CD14-positive monocyte (primary cell): ENCODE results near the gene NPSR1. TPM values are rescaled to one million over a fixed set of nuclear protein-coding genes. Genes with fewer than 3 reads are reported as not detected.

ENCODE experiments used
- DNase-seq, 3 donors: peaks; one replicate each; pipeline ENCODE4 v3.0.0-alpha.2; 2011 to 2022
- H2AFZ ChIP-seq: 2 replicates; pipeline ENCODE4 v1.6.0; 2012; ENCODE audit warnings: mild to moderate bottlenecking, low read depth, low read length, inconsistent platforms; ENCODE audit not compliant: insufficient read depth, poor library complexity, severe bottlenecking
- H3K27ac ChIP-seq, 2 donors: 1 replicate in 1 of 2; 2 replicates in 1 of 2; pipeline ENCODE4 v1.5.1; 2012 to 2013; ENCODE audit warnings: low read length in 2 of 2, control low read depth in 1 of 2, inconsistent platforms in 1 of 2, low read depth in 1 of 2, mild to moderate bottlenecking in 1 of 2
- H3K27me3 ChIP-seq, 2 donors: one replicate each; pipeline versions ENCODE4 v1.6.0 to v1.6.1; 2011 to 2013; ENCODE audit warnings: low read length in 2 of 2; ENCODE audit not compliant: control insufficient read depth in 2 of 2, insufficient read depth in 2 of 2
- H3K36me3 ChIP-seq, 2 donors: replicated peaks in 1 of 2; 1 replicate in 1 of 2; 2 replicates in 1 of 2; pipeline versions ENCODE4 v1.5.1 to v1.6.1; 2012 to 2013; ENCODE audit warnings: low read length in 2 of 2, control low read depth in 1 of 2, inconsistent platforms in 1 of 2, mild to moderate bottlenecking in 1 of 2; ENCODE audit not compliant: insufficient read depth in 2 of 2, control insufficient read depth in 1 of 2
- H3K4me1 ChIP-seq, 2 donors: 1 replicate in 1 of 2; 2 replicates in 1 of 2; pipeline versions ENCODE4 v1.5.1 to v1.6.1; 2012 to 2013; ENCODE audit warnings: low read length in 2 of 2, control low read depth in 1 of 2, inconsistent platforms in 1 of 2, mild to moderate bottlenecking in 1 of 2, moderate library complexity in 1 of 2; ENCODE audit not compliant: insufficient read depth in 2 of 2, control insufficient read depth in 1 of 2
- H3K4me2 ChIP-seq: replicated peaks from 2 replicates; pipeline ENCODE3; 2012; ENCODE audit warnings: low read length, moderate library complexity, mild to moderate bottlenecking; ENCODE audit not compliant: poor library complexity, severe bottlenecking; ENCODE audit errors: extremely low read depth
- H3K4me3 ChIP-seq, 3 experiments: fragments of 200-600 bp in 1 of 3; sonication (generic) in 1 of 3; replicated peaks in 1 of 3; 1 replicate in 2 of 3; 2 replicates in 1 of 3; pipeline ENCODE4 v1.5.1; 2011 to 2013; ENCODE audit warnings: low read length in 3 of 3, mild to moderate bottlenecking in 3 of 3, control low read depth in 2 of 3, low read depth in 2 of 3, inconsistent platforms in 1 of 3, moderate library complexity in 1 of 3
- H3K79me2 ChIP-seq: 2 replicates; pipeline ENCODE4 v1.6.0; 2012; ENCODE audit warnings: mild to moderate bottlenecking, control low read depth, inconsistent platforms, low read length, moderate library complexity; ENCODE audit not compliant: insufficient read depth
- H3K9ac ChIP-seq: 2 replicates; pipeline ENCODE4 v1.6.0; 2017; ENCODE audit warnings: low read length, mild to moderate bottlenecking; ENCODE audit not compliant: insufficient read depth, poor library complexity, severe bottlenecking
- H3K9me3 ChIP-seq, 2 donors: replicated peaks in 1 of 2; 1 replicate in 1 of 2; 2 replicates in 1 of 2; pipeline versions ENCODE4 v1.5.1 to v1.6.1; 2012 to 2013; ENCODE audit warnings: low read length in 2 of 2, control low read depth in 1 of 2; ENCODE audit not compliant: control insufficient read depth in 1 of 2, insufficient read depth in 1 of 2
- H4K20me1 ChIP-seq: 2 replicates; pipeline ENCODE4 v1.6.0; 2012; ENCODE audit warnings: mild to moderate bottlenecking, low read length, control low read depth, moderate library complexity; ENCODE audit not compliant: insufficient read depth
- H3K27ac Mint-ChIP-seq, 7 donors: one replicate each; pipeline ENCODE4 v1.8.0; 2020; ENCODE audit warnings: mild to moderate bottlenecking in 7 of 7, mixed read lengths in 7 of 7, moderate library complexity in 6 of 7, inconsistent platforms in 2 of 7
- H3K27me3 Mint-ChIP-seq, 3 donors: one replicate each; pipeline ENCODE4 v1.8.0; 2021 to 2022; ENCODE audit warnings: low read depth in 3 of 3, mild to moderate bottlenecking in 3 of 3, mixed read lengths in 3 of 3, moderate library complexity in 3 of 3, inconsistent platforms in 1 of 3
- H3K36me3 Mint-ChIP-seq, 2 donors: one replicate each; pipeline ENCODE4 v1.8.0; 2020; ENCODE audit warnings: mixed read lengths in 2 of 2, inconsistent platforms in 1 of 2, mild to moderate bottlenecking in 1 of 2
- H3K4me1 Mint-ChIP-seq: one replicate; pipeline ENCODE4 v1.8.0; 2020; ENCODE audit warnings: mild to moderate bottlenecking, mixed read lengths
- H3K4me3 Mint-ChIP-seq, 2 donors: one replicate each; pipeline ENCODE4 v1.8.0; 2020; ENCODE audit warnings: mild to moderate bottlenecking in 2 of 2, mixed read lengths in 2 of 2, moderate library complexity in 1 of 2
- H3K9me3 Mint-ChIP-seq, 7 donors: one replicate each; pipeline ENCODE4 v1.8.0; 2020 to 2022; ENCODE audit warnings: mixed read lengths in 7 of 7, mild to moderate bottlenecking in 6 of 7, moderate library complexity in 6 of 7, inconsistent platforms in 2 of 7
- WGBS: methylation state at CpG from one replicate; pipeline ENCODE4 v1.1.5; 2013; ENCODE audit warnings: missing lambda C conversion rate; ENCODE audit not compliant: insufficient coverage; 5-methylcytosine and 5-hydroxymethylcytosine counted together
- intact Hi-C, 2 donors: fragments of 100-400 bp; cut with micrococcal nuclease; formaldehyde crosslinking; loops; one replicate each; pipeline versions ENCODE4 v1.15.0 to v1.15.1; 2023
- polyA plus RNA-seq, 3 donors: library from polyadenylated mRNA; depleted of rRNA in 1 of 3; unstranded in 2 of 3; stranded (reverse) in 1 of 3; fragments of 300-500 nt in 2 of 3; fragments of >200 nt in 1 of 3; fragmentation: Illumina TruSeq in 2 of 3; gene quantifications; 1 replicate in 2 of 3; 2 replicates in 1 of 3; pipeline ENCODE4 v1.2.3, GENCODE V29; 2012 to 2021
- TF ChIP-seq, protein P1 (sequence below): fragments of 200-600 bp; IDR thresholded peaks from one replicate; pipeline ENCODE4 v1.8.0; 2022; ENCODE audit warnings: antibody characterized with exemption, mild to moderate bottlenecking

Gene NPSR1
- polyA plus RNA-seq, 3 donors = not detected

DNA sequence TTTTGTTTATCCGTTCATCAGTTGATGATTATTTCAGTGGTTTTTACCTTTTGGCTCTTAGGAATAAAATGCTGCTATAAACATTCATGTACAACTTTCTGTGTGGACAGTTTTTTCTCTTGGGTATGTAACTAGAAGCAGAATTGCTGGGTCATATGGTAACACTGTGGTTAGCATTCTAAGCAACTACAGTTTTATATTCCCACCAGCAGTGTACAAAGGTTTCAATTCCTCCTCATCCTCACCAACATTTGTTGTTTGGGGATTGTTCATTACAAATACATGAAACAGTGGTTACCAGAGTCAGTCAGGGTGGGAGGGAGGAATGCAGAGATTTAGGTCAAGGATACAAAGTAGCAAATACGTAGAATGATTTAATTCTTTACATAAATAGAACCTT lies 97.0 kb downstream of the NPSR1 start:
- Histone ChIP-seq H3K27me3 (no peaks in the 10 kb centered on the region), H3K27ac (no peak overlapping the region), H3K4me2 (no peak overlapping the region), H3K4me3 (no peak overlapping the region), H2AFZ (no peak overlapping the region), H3K4me1 (no peaks in the 10 kb centered on the region), H3K79me2 (no peaks in the 10 kb centered on the region), H3K9me3 (peaks cover 4 to 5% of the 10 kb centered on the region in 2 donors), H3K9ac (no peak overlapping the region), H3K36me3 (no peaks in the 10 kb centered on the region), H4K20me1 (no peaks in the 10 kb centered on the region)
- Mint-ChIP-seq H3K27ac (no peak overlapping the region), H3K4me3 (no peak overlapping the region), H3K36me3 (no peaks in the 10 kb centered on the region), H3K4me1 (no peaks in the 10 kb centered on the region), H3K27me3 (peaks cover 0 to 1% (median 0%) of the 10 kb centered on the region in 3 donors), H3K9me3 (peaks cover 9 to 15% (median 13%) of the 10 kb centered on the region in 7 donors)
- TF ChIP-seq, protein P1, sequence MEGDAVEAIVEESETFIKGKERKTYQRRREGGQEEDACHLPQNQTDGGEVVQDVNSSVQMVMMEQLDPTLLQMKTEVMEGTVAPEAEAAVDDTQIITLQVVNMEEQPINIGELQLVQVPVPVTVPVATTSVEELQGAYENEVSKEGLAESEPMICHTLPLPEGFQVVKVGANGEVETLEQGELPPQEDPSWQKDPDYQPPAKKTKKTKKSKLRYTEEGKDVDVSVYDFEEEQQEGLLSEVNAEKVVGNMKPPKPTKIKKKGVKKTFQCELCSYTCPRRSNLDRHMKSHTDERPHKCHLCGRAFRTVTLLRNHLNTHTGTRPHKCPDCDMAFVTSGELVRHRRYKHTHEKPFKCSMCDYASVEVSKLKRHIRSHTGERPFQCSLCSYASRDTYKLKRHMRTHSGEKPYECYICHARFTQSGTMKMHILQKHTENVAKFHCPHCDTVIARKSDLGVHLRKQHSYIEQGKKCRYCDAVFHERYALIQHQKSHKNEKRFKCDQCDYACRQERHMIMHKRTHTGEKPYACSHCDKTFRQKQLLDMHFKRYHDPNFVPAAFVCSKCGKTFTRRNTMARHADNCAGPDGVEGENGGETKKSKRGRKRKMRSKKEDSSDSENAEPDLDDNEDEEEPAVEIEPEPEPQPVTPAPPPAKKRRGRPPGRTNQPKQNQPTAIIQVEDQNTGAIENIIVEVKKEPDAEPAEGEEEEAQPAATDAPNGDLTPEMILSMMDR = no peak
- intact Hi-C loops = no loop called here
- DNase-seq = no peak
- no CpG with 5 or more reads among the region's 2 CpGs for WGBS

DNA sequence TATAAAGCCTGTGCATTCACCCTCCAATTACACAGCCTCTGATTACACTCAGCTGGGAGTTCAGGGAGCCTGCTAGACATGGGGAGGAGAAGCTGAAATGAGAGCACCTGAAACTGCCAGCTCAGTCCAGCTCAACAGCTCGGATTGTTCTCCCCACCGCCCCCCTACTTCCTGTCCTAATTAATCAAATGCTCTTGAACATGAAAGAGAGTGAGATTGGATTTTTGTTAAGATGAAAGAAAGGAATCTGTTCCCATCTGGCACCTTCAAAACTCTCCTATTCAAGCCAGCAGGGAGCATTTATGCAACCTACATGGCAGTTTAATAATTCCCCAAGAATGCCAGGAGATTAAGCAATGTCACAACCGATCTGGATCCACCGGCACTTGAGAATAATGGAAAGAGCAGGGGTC lies 98.0 kb downstream of the NPSR1 start:
- H3K9me3 Mint-ChIP-seq = peaks cover 3 to 10% (median 6%) of the 10 kb centered on the region in 7 donors
- H3K9me3 ChIP-seq = no peaks in the 10 kb centered on the region
- no peak overlapping the region for H3K9ac ChIP-seq
- no peak overlapping the region for H3K4me2 ChIP-seq
- no peaks in the 10 kb centered on the region for H3K36me3 ChIP-seq
- no peak overlapping the region for H3K4me3 Mint-ChIP-seq
- no peaks in the 10 kb centered on the region for H3K4me1 ChIP-seq
- no peak overlapping the region for H2AFZ ChIP-seq
- intact Hi-C loops = no loop called here
- no peak overlapping the region for H3K4me3 ChIP-seq
- no peaks in the 10 kb centered on the region for H3K27me3 ChIP-seq
- H3K27ac ChIP-seq = no peak overlapping the region
- peaks cover 0 to 1% (median 0%) of the 10 kb centered on the region in 3 donors for H3K27me3 Mint-ChIP-seq
- DNase-seq = no peak
- H3K27ac Mint-ChIP-seq = no peak overlapping the region
- H3K36me3 Mint-ChIP-seq = no peaks in the 10 kb centered on the region
- 80% methylated on average over 2 of the region's 4 CpGs for WGBS
- TF ChIP-seq, protein P1 = no peak
- no peaks in the 10 kb centered on the region for H3K4me1 Mint-ChIP-seq
- H3K79me2 ChIP-seq = no peaks in the 10 kb centered on the region
- H4K20me1 ChIP-seq = no peaks in the 10 kb centered on the region
